Upper lobe of right lung (tissue), 1 donor: ENCODE data around the gene XPR1. TPM values are rescaled to one million over a fixed set of nuclear protein-coding genes. Genes with fewer than 3 reads are reported as not detected.
"Not testable (repeated sequence)": the region's sequence is repeated elsewhere in the genome, so short reads cannot be mapped to it uniquely, and the experiment has no call there.

Experiments used
- ATAC-seq: fragments of 200-7000 bp; cut with Tn5 transposase; one replicate; pipeline ENCODE4 v1.9.1; 2020; ENCODE audit warnings: mild to moderate bottlenecking, moderate library complexity
- DNase-seq: peaks from one replicate; pipeline ENCODE4 v3.0.0-alpha.2; 2020
- H3K27ac ChIP-seq: fragments of 200-600 bp; one replicate; pipeline ENCODE4 v1.8.0; 2022
- H3K27me3 ChIP-seq: fragments of 200-600 bp; one replicate; pipeline ENCODE4 v1.8.0; 2022; ENCODE audit warnings: mild to moderate bottlenecking
- H3K36me3 ChIP-seq: fragments of 200-600 bp; one replicate; pipeline ENCODE4 v1.8.0; 2022
- H3K4me1 ChIP-seq: fragments of 200-600 bp; one replicate; pipeline ENCODE4 v1.8.0; 2022
- H3K4me3 ChIP-seq: fragments of 200-600 bp; one replicate; pipeline ENCODE4 v1.8.0; 2022; ENCODE audit warnings: mild to moderate bottlenecking
- H3K9me3 ChIP-seq: fragments of 200-600 bp; one replicate; pipeline ENCODE4 v1.8.0; 2022
- intact Hi-C: fragments of 100-400 bp; cut with DNase I; formaldehyde crosslinking; loops from one replicate; pipeline ENCODE4 v1.11.0; 2022
- total RNA-seq: library from RNA; stranded (reverse); fragmentation: NEBNext Ultra II Directional; extraction: Animal tissue kit (Norgen Biotek cat#: 25700); gene quantifications from one replicate; pipeline ENCODE4 v1.2.1, GENCODE V29; 2021
- TF ChIP-seq, protein P1 (sequence below): fragments of 200-600 bp; IDR thresholded peaks from one replicate; pipeline ENCODE4 v1.8.0; 2022; ENCODE audit warnings: antibody characterized with exemption
- donor health status: DM: no; HTN: yes; CAD: no; lungs with severe emphysema.

Gene XPR1
- total RNA-seq, 1 donor from 2014 or later = 23.5 TPM

DNA sequence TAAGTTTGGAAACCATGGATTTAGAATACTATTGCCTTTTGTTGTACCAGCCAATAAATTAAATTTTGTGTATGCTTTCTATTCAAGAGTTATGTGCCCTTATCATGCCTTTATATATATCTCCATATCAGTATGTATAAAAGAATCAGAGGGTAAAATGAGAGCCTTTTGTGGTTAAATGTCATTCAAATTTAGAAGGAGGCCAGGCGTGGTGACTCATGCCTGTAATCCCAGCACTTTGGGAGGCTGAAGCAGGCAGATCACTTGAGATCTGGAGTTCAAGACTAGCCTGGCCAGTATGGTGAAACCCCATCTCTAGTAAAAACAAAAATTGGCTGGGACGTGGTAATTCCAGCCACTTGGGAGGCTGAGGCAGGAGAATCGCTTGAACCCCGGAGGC is 88.9 kb downstream of the XPR1 start:
- intact Hi-C loops = no loop called here
- no peaks in the 10 kb centered on the region for H3K27me3 ChIP-seq
- TF ChIP-seq, protein P1, sequence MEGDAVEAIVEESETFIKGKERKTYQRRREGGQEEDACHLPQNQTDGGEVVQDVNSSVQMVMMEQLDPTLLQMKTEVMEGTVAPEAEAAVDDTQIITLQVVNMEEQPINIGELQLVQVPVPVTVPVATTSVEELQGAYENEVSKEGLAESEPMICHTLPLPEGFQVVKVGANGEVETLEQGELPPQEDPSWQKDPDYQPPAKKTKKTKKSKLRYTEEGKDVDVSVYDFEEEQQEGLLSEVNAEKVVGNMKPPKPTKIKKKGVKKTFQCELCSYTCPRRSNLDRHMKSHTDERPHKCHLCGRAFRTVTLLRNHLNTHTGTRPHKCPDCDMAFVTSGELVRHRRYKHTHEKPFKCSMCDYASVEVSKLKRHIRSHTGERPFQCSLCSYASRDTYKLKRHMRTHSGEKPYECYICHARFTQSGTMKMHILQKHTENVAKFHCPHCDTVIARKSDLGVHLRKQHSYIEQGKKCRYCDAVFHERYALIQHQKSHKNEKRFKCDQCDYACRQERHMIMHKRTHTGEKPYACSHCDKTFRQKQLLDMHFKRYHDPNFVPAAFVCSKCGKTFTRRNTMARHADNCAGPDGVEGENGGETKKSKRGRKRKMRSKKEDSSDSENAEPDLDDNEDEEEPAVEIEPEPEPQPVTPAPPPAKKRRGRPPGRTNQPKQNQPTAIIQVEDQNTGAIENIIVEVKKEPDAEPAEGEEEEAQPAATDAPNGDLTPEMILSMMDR = no peak
- H3K4me3 ChIP-seq = no peak overlapping the region
- no peaks in the 10 kb centered on the region for H3K4me1 ChIP-seq
- H3K27ac ChIP-seq = no peak overlapping the region
- ATAC-seq (no peak), DNase-seq (no peak)
- no peaks in the 10 kb centered on the region for H3K9me3 ChIP-seq
- H3K36me3 ChIP-seq = no peaks in the 10 kb centered on the region

GRCh38 chr1:180722586-180722985 is 90.8 kb downstream of the XPR1 start:
- DNase-seq = no peak
- ATAC-seq = no peak

GRCh38 chr1:180724055-180724454 is 92.2 kb downstream of the XPR1 start:
- Histone ChIP-seq H3K4me3 (no peak overlapping the region), H3K9me3 (no peaks in the 10 kb centered on the region), H3K4me1 (no peaks in the 10 kb centered on the region), H3K27me3 (no peaks in the 10 kb centered on the region), H3K27ac (no peak overlapping the region), H3K36me3 (no peaks in the 10 kb centered on the region)
- TF ChIP-seq, protein P1 = no peak
- ATAC-seq (no peak), DNase-seq (no peak)
- intact Hi-C loops = no loop called here

More at GRCh38 chr1:180722586-180722985, 90.8 kb downstream of the XPR1 start:
- Histone ChIP-seq H3K9me3 (no peaks in the 10 kb centered on the region), H3K4me3 (no peak overlapping the region), H3K27me3 (no peaks in the 10 kb centered on the region), H3K27ac (no peak overlapping the region), H3K36me3 (no peaks in the 10 kb centered on the region), H3K4me1 (no peaks in the 10 kb centered on the region)
- TF ChIP-seq, protein P1 = no peak
- intact Hi-C loops = no loop called here

DNA sequence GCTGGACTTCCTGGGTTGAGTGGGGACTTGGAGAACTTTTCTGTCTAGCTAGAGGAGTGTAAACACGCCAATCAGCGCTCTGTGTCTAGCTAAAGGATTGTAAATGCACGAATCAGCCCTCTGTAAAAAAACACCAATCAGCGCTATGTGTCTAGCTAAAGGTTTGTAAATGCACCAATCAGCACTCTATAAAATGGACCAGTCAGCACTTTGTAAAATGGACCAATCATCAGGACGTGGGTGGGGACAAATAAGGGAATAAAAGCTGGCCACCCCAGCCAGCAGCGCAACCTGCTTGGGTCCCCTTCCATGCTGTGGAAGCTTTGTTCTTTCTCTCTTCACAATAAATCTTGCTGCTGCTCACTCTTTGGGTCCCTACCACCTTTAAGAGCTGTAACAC is 94.2 kb downstream of the XPR1 start:
- peaks cover 11% of the 10 kb centered on the region for H3K9me3 ChIP-seq
- H3K27ac ChIP-seq, H3K4me1 ChIP-seq, intact Hi-C loops, ATAC-seq, H3K36me3 ChIP-seq, H3K4me3 ChIP-seq, H3K27me3 ChIP-seq, DNase-seq: not testable (repeated sequence)

- DNase-seq = not testable (repeated sequence)
Observed at GRCh38 chr1:180727751-180728150, 95.9 kb downstream of the XPR1 start.

GRCh38 chr1:180728472-180729106 is 96.8 kb downstream of the XPR1 start:
- Histone ChIP-seq H3K4me1 (no peaks in the 10 kb centered on the region), H3K9me3 (peaks cover 11% of the 10 kb centered on the region), H3K36me3 (no peaks in the 10 kb centered on the region), H3K4me3 (no peak overlapping the region), H3K27me3 (no peaks in the 10 kb centered on the region), H3K27ac (no peak overlapping the region)
- DNase-seq (no peak), ATAC-seq (no peak)
- intact Hi-C loops = no loop called here
- TF ChIP-seq, protein P1 = no peak

More at GRCh38 chr1:180727751-180728150, 95.9 kb downstream of the XPR1 start:
- intact Hi-C loops, H3K36me3 ChIP-seq, ATAC-seq, H3K4me1 ChIP-seq, H3K4me3 ChIP-seq, H3K27me3 ChIP-seq, H3K27ac ChIP-seq: not testable (repeated sequence)
- H3K9me3 ChIP-seq = peaks cover 11% of the 10 kb centered on the region

GRCh38 chr1:180731131-180731530 is 99.3 kb downstream of the XPR1 start:
- Histone ChIP-seq H3K9me3 (peaks cover 27% of the 10 kb centered on the region), H3K36me3 (no peaks in the 10 kb centered on the region), H3K4me3 (no peak overlapping the region), H3K27ac (no peak overlapping the region), H3K4me1 (no peaks in the 10 kb centered on the region), H3K27me3 (no peaks in the 10 kb centered on the region)
- ATAC-seq (no peak), DNase-seq (no peak)
- TF ChIP-seq, protein P1 = no peak
- intact Hi-C loops = no loop called here
